HG02943 (cell line): Measurements from ENCODE around the gene SLC15A1.

Experiments used
- ATAC-seq: cut with Tn5 transposase; IDR thresholded peaks from one replicate; pipeline ENCODE4 v1.9.1; 2021; ENCODE audit warnings: mild to moderate bottlenecking, low read depth, moderate library complexity; ENCODE audit not compliant: unreplicated experiment

SLC15A1 gene

DNA sequence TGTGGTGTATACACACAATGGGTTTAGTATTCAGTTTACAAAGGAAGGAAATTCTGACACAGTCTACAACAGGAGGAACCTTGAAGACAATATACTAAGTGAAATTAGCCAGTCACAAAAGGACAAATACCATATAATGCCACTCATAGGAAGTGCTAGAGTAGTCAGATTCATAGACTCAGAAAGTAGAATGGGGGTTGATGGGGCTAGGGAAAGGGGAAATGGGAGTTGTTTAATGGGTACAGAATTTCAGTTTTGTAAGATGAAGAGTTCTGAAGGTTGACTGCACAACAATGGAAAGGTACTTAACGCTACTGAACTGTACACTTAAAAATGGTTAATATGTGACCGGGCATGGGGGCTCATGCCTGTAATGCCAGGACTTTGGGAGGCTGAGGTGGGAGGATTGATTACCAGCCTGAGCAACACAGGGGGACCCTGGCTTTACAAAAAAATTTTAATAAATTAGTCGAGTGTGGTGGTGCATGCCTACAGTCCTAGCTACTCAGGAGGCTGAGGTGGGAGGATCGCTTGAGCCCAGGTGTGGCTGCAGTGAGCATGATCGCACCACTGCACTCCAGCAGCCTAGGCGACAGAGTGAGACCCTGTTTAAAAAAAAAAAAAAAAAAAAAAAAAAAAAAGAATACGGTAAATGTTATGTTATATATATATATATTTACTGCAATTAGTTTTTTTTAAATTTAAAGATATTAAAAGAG is 45.0 kb downstream of the SLC15A1 start:
- no peak for ATAC-seq

DNA sequence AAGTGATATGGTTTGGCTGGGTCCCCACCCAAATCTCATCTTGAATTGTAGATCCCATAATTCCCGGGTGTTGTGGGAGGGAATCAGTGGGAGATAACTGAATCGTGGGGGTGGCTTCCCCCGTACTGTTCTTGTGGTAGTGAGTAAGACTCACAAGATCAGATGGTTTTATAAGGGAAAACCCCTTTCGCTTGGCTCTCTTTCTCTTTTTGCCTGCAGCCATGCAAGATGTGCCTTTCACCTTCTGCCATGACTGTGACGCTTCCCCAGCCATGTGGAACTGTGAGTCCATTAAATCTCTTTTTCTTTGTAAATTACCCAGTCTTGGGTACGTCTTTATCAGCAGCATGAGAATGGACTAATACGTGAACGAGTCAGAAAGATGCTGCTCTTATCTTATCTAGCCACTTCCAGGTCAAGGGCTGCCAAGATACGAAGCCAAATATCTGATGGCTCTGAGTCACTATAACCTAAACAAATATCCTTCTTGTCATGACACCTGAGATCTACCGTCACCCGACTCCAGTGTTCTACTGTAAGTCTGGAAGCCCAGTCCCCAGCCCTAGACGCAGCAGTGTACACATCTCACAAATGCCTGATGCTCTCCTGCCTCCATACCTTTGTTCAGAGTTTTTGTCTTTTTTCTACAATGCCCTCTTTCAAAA is 45.9 kb downstream of the SLC15A1 start:
- no peak for ATAC-seq

DNA sequence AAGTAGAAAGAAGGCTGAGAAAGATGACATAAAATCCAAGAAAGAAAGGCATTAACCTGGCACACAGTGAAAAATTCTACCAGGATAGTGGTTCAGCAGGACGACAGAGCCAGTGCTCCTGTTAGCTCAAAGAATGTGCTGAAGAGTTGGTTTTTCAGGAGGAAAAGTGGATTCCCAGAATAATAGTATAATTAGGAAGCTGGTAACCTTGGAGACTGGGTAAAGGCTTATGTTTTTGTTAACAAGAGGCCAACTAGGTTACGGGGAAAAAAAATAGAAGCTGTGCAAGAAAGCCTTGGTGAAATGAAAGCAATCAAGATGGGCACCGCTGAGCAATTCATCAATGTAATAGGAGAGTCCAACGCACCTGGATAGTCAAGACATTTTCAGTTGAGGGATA is 54.7 kb downstream of the SLC15A1 start:
- ATAC-seq, result no peak

DNA sequence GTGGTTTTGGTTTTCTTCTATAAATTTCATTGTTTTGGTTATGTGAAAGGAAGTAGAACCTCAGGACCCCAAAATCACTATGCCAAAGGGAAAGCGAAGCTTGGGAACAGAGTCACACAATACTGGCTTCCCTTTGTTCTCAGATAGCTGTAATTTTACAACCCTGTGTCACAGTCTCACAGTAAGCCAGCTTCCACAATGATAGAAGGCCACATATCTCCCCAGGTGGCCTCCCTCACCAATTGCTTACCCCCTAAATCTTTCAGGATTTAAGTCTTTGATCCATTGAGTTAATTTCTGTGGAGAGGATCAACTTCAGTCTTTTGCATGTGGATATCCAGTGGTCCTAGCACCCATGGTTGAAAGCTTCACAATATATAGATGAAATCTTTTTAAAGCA is 58.7 kb downstream of the SLC15A1 start:
- no peak for ATAC-seq

- ATAC-seq, result no peak
These were observed 61.1 kb downstream of the SLC15A1 start for GRCh38 chr13:98691360-98691759.

DNA sequence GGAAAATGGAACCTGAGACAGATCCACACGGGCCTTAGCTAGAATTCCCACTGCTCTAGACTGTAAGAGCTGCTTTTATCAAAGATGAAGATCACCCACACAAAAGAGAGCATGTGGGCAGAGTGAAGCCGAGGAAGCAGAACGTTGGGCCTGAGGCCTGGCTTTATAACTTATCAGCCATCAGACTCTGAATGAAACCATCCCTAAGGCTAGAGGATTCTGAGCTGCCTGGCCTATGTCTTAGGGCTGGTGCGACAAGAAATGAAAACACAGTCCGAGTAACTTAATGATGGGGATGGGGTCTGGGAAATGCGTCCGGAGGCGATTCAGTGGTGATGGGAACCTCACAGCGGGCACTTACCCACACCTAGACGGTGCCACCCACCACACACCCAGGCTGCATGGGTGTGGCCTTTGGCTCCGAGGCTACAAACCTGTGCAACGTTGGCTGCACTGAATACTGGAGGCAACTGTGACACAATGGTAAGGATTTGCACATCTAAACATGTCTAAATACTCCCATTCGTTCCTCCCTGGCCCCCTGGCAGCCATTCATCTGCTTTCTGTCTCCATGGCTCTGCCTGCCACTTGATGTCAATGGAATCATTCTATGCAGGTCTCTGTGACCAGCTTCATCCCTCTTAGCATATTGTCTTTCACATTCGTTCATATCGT is 62.0 kb downstream of the SLC15A1 start:
- no peak for ATAC-seq

- ATAC-seq, result no peak
These were observed 63.0 kb downstream of the SLC15A1 start for GRCh38 chr13:98689347-98689968.

DNA sequence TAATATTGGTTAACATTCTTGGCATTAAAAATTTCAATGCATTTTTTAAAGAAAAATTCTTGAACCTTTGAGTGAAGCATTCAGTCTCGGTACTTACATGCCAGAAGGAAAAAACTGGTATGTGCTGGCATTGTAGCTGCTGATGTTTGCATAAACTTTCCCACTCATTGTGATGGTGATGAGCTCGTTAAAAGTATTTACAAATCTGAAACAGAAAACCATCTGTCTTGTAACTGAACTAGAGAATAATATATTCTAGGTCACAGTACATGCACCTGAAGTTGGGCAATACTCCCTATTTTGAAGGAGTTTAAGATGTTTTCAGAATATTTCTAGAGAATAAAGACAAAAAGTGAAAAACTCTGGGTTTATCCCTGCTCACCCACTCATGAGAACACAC is 64.1 kb downstream of the SLC15A1 start:
- no peak for ATAC-seq

DNA sequence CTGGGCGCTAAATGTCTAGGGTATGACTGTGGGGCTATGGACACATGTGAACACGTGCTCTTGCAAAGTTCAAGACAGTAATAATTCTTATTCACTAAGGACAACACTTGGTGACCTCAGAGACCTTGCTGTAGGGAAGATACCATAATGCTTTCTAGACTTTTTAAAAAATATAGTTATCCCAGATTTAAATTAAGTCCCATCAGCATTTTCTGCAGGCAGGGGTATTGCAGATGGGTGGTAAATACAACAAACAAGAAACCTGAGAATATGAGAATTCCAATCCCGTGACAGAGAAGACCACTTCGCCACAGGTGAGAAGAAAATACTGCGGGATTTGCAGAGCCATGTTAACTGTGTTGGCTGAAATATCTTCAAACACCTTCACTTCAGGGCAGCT is 65.2 kb downstream of the SLC15A1 start:
- ATAC-seq, result no peak

- ATAC-seq, result no peak
These were observed 66.2 kb downstream of the SLC15A1 start for GRCh38 chr13:98686270-98686669.

- no peak for ATAC-seq
These were observed 67.3 kb downstream of the SLC15A1 start for GRCh38 chr13:98685146-98685545.

GRCh38 chr13:98681049-98681448 is 71.4 kb downstream of the SLC15A1 start:
- ATAC-seq, result no peak

DNA sequence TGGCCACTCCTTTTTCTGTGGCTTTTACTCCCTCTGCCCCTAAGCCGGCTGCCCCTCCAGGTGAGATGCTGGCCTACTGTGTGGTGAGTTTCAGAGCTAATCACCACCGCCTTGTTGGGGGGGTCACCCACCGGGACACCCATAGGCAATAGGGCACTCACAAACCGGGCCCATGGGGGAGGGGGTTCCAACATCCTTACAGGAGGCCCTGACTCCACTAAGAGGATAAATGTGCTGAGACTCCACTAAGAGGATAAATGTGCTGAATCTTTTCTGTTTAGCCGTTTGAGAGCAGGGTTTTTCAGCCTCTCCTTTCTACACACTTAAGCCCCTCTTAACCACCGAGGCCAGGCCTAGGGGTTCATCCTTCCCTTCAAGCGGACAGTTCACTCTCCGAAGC is 73.7 kb downstream of the SLC15A1 start:
- ATAC-seq, result no peak

DNA sequence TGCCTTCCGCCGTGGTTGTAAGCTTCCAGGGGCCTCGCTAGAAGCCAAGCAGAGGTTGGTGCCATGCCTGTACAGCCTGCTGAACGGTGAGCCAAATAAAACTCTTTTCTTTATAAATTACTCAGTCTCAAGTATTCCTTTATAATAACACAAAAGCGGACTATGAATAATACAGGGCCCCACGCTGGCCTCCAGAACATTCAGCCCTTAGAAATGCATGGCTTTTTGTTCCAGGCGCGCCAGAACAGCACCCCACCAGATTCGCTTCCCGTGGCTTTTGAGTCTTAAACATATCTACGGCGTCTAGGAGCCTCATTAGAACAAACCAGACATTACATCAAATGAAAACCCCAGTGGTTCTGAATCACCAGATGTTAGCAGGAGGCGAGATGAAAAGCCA is 75.1 kb downstream of the SLC15A1 start:
- no peak for ATAC-seq

DNA sequence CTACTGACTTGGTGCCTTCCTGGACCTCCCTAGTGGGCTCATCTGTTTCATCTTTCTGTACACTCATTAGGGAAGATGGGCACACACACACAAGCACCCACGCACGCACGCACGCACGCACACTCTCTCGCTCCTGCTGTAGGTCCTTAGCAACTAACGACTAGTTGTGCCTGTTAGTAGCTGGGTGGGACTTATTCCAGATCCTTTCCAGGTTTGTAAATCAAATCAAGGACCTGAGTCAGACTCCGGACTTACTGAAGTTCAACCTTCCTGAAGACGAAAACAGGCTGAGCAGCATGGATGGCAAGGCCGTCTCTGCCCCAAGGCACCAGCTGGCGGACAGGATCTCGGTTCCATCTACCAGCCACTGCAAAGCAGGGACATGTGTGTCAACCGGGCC is 76.2 kb downstream of the SLC15A1 start:
- no peak for ATAC-seq

GRCh38 chr13:98675837-98676236 is 76.6 kb downstream of the SLC15A1 start:
- no peak for ATAC-seq

- no peak for ATAC-seq
These were observed 77.4 kb downstream of the SLC15A1 start for GRCh38 chr13:98675066-98675465.

DNA sequence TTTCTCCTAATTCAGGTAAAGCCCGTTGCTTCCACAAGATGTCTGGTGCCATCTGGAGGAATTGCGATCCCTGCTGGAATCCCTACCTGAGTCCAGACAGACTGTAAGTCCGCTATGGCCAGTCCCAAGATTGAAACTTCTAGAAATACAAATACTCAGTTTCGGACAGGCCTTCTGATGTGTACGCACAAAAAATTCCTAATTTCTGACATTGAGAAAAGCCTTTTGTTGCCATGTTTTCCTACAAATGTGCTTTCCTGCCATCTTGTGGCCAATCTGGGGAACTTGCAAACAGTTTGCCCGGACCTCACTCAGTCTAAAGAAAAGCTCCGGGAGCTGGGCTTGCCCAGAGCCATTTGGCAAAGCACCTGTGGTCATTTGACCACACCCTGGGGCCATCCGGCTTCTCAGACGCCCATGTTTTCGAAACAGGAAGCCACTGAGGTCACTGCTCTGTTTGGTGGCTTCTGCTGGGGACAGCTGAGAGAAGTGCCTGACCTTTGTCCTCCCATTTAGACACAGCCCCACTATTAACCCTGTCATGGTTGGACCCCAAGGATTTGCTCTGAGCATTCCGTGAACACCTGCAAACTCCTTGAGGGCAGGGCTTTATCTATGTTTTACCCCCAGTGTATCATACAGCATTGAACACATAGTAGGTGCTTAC is 79.4 kb downstream of the SLC15A1 start:
- ATAC-seq, result peak; percentile 87

- no peak for ATAC-seq
These were observed 84.3 kb downstream of the SLC15A1 start for GRCh38 chr13:98668155-98668554.

DNA sequence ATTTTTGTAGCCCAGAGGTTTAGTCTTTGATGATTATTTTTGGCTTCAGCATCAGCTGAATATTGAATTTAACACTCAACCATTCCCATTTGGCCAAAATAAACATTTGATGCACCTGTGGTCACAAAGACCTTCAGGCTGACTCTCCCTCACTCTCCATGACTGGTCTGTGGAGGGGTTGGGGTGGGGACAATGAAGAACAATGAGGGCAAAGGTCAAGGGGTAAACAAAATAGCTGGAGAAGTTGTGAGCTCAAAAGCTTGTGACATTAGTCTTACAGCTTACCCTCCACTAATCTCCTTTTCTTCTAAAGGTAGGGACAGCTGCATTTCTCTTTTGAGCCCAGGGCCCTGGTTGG is 86.9 kb downstream of the SLC15A1 start:
- no peak for ATAC-seq
